GM18858 (cell line): ENCODE measurements around the gene IL17RB.

Source experiments
- ATAC-seq: cut with Tn5 transposase; IDR thresholded peaks from one replicate; pipeline ENCODE4 v1.9.1; 2021; ENCODE audit not compliant: unreplicated experiment

Gene IL17RB

GRCh38 chr3:53828581-53828980 lies 17.8 kb upstream of the IL17RB start:
- ATAC-seq = no peak

- no peak for ATAC-seq
Measured at GRCh38 chr3:53829605-53830004, 16.8 kb upstream of the IL17RB start.

- no peak for ATAC-seq
Measured at GRCh38 chr3:53830944-53831343, 15.4 kb upstream of the IL17RB start.

- no peak for ATAC-seq
Measured at GRCh38 chr3:53833053-53833645, 13.2 kb upstream of the IL17RB start.

- no peak for ATAC-seq
Measured at GRCh38 chr3:53833700-53834099, 12.7 kb upstream of the IL17RB start.

- no peak for ATAC-seq
Measured at GRCh38 chr3:53834429-53835095, 11.8 kb upstream of the IL17RB start.

- ATAC-seq = no peak
Measured at GRCh38 chr3:53835257-53835656, 11.1 kb upstream of the IL17RB start.

- no peak for ATAC-seq
Measured at GRCh38 chr3:53836084-53836872, 10.1 kb upstream of the IL17RB start.

GRCh38 chr3:53837331-53837730 lies 9.0 kb upstream of the IL17RB start:
- ATAC-seq = no peak

- ATAC-seq = no peak
Measured at GRCh38 chr3:53841296-53841695, 5.1 kb upstream of the IL17RB start.

- no peak for ATAC-seq
Measured at GRCh38 chr3:53842436-53843194, 3.8 kb upstream of the IL17RB start.

GRCh38 chr3:53843195-53844177 lies 2.9 kb upstream of the IL17RB start:
- peak; percentile 37 for ATAC-seq

GRCh38 chr3:53844262-53845102 lies 1.9 kb upstream of the IL17RB start:
- ATAC-seq = no peak

- no peak for ATAC-seq
Measured at GRCh38 chr3:53845103-53845880, 1.1 kb upstream of the IL17RB start.

- peak; percentile 3 for ATAC-seq
Measured at GRCh38 chr3:53845881-53846133, 561 bp upstream of the IL17RB start.

GRCh38 chr3:53846851-53847155 lies 435 bp downstream of the IL17RB start:
- no peak for ATAC-seq

GRCh38 chr3:53849916-53850315 lies 3.5 kb downstream of the IL17RB start:
- no peak for ATAC-seq

- no peak for ATAC-seq
Measured at GRCh38 chr3:53850895-53851294, 4.5 kb downstream of the IL17RB start.

- no peak for ATAC-seq
Measured at GRCh38 chr3:53856964-53857363, 10.6 kb downstream of the IL17RB start.
